OCI-LY7 (cell line): ENCODE measurements around the gene FGFBP3. TPM values are rescaled to one million over a fixed set of nuclear protein-coding genes. Genes with fewer than 3 reads are reported as not detected.

ENCODE experiments used
- Bru-seq: library from RNA; stranded (reverse); fragments of 400-500 nt; gene quantifications from one replicate; lab custom pipeline; 2021; lab: Mats Ljungman, UMichigan
- BruChase-seq, 2 experiments: library from RNA; stranded (reverse); fragments of 400-500 nt; gene quantifications; one replicate each; lab custom pipeline; 2021; lab: Mats Ljungman, UMichigan
- BruUV-seq: library from RNA; stranded (reverse); fragments of 400-500 nt; replicated peaks from 2 replicates; lab custom pipeline; 2021; lab: Mats Ljungman, UMichigan
- CTCF ChIA-PET: fragments of 300-600 bp; sonication (Branson Sonifier 250); formaldehyde crosslinking; loops from one replicate; lab custom pipeline; 2022; ENCODE audit warnings: antibody characterized with exemption; ENCODE audit not compliant: unreplicated experiment; lab: Charles Lee
- POLR2A ChIA-PET: fragments of 300-600 bp; sonication (Branson Sonifier 250); formaldehyde crosslinking; loops from one replicate; lab custom pipeline; 2022; ENCODE audit warnings: antibody characterized with exemption; lab: Charles Lee
- DNase-seq: peaks from one replicate; pipeline ENCODE4 v3.0.0-alpha.2; 2015; ENCODE audit warnings: low spot score
- H2AFZ ChIP-seq: fragments of 200-600 bp; sonication (generic), shearing (Covaris generic); 2 replicates; pipeline ENCODE4 v1.6.1; 2014; ENCODE audit warnings: mild to moderate bottlenecking, antibody characterized with exemption, low read length, moderate library complexity
- H3K27ac ChIP-seq: fragments of 200-600 bp; sonication (generic); 2 replicates; pipeline ENCODE4 v1.5.1; 2014; ENCODE audit warnings: mixed run types, low read depth, mild to moderate bottlenecking, moderate library complexity, low read length, inconsistent platforms; ENCODE audit not compliant: poor library complexity, severe bottlenecking
- H3K36me3 ChIP-seq: fragments of 200-600 bp; sonication (generic); 2 replicates; pipeline ENCODE4 v1.6.1; 2014; ENCODE audit warnings: mild to moderate bottlenecking, antibody characterized with exemption, low read length, moderate library complexity, mixed read lengths; ENCODE audit not compliant: insufficient read depth
- H3K4me1 ChIP-seq: fragments of 200-600 bp; sonication (generic); 2 replicates; pipeline ENCODE4 v1.5.1; 2014; ENCODE audit warnings: mild to moderate bottlenecking, low read length; ENCODE audit not compliant: insufficient read depth, poor library complexity, severe bottlenecking
- H3K4me2 ChIP-seq: fragments of 200-600 bp; sonication (generic); 2 replicates; pipeline ENCODE4 v1.6.1; 2014; ENCODE audit warnings: mild to moderate bottlenecking, low read length
- H3K4me3 ChIP-seq: fragments of 200-600 bp; sonication (generic); 2 replicates; pipeline ENCODE4 v1.5.1; 2014; ENCODE audit warnings: mild to moderate bottlenecking, low read depth, low read length; ENCODE audit not compliant: poor library complexity, severe bottlenecking
- H3K79me2 ChIP-seq: fragments of 200-600 bp; sonication (generic); 2 replicates; pipeline ENCODE4 v1.6.1; 2016; ENCODE audit warnings: low read depth, mild to moderate bottlenecking, low read length, moderate library complexity, mixed read lengths; ENCODE audit not compliant: insufficient read depth
- H3K9me2 ChIP-seq: fragments of 200-600 bp; sonication (generic); 2 replicates; pipeline ENCODE4 v1.6.1; 2016; ENCODE audit warnings: mild to moderate bottlenecking, low read length, mixed read lengths; ENCODE audit not compliant: insufficient read depth
- H3K9me3 ChIP-seq: fragments of 200-600 bp; sonication (generic); 2 replicates; pipeline ENCODE4 v1.6.1; 2014; ENCODE audit warnings: mild to moderate bottlenecking, mixed run types, low read length, mixed read lengths
- H4K20me1 ChIP-seq: fragments of 200-600 bp; sonication (generic); 2 replicates; pipeline ENCODE4 v1.6.1; 2014; ENCODE audit warnings: mild to moderate bottlenecking, antibody characterized with exemption, low read length, moderate library complexity, mixed read lengths; ENCODE audit not compliant: insufficient read depth
- EZH2phosphoT487 ChIP-seq: fragments of 200-600 bp; sonication (generic); IDR thresholded peaks from 2 replicates; pipeline ENCODE4 v1.6.1; 2018; ENCODE audit warnings: low read depth, borderline replicate concordance, mild to moderate bottlenecking, mixed run types, antibody characterized with exemption, low read length, moderate library complexity, mixed read lengths
- intact Hi-C: fragments of 100-400 bp; cut with micrococcal nuclease; formaldehyde crosslinking; loops from one replicate; pipeline ENCODE4 v1.10.0; 2022; ENCODE audit not compliant: unreplicated experiment
- long read RNA-seq: library from polyadenylated mRNA; stranded (forward); transcript quantifications from one replicate; pipeline ENCODE4 v2.0.0, GENCODE V29; 2022
- total RNA-seq, 2 experiments: library from RNA; depleted of rRNA in 1 of 2; stranded (reverse); fragments of >200 nt in 1 of 2; shearing (Covaris generic) in 1 of 2; gene quantifications; 2 replicates each; pipeline ENCODE4 v1.2.3, GENCODE V29; 2014 to 2022
- TF ChIP-seq, protein P1 (sequence below): fragments of 200-600 bp; sonication (generic); conservative IDR thresholded peaks from 2 replicates; pipeline ENCODE4 v1.5.1; 2014; ENCODE audit warnings: mild to moderate bottlenecking, antibody characterized with exemption, low read length, moderate library complexity, mixed read lengths

FGFBP3 gene, protein sequence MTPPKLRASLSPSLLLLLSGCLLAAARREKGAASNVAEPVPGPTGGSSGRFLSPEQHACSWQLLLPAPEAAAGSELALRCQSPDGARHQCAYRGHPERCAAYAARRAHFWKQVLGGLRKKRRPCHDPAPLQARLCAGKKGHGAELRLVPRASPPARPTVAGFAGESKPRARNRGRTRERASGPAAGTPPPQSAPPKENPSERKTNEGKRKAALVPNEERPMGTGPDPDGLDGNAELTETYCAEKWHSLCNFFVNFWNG
- total RNA-seq (2014; rRNA removed; shearing (Covaris generic)) (1.1 and 1.7 TPM in 2 replicates), total RNA-seq (2022) (2.7 and 3.1 TPM in 2 replicates), Bru-seq, nascent RNA (percentile 63 among the genes with signal in this experiment), BruChase-seq, experiment 1, labeled RNA remaining after a 6-hour chase (percentile 51 among the genes with signal in this experiment), BruChase-seq, experiment 2, labeled RNA remaining after a 2-hour chase (percentile 55 among the genes with signal in this experiment)
- long read RNA-seq, partial matches to known transcripts: 0 of 3 reads
- long read RNA-seq, other reads (novel, unspliced or antisense): 3 of 3 reads

DNA sequence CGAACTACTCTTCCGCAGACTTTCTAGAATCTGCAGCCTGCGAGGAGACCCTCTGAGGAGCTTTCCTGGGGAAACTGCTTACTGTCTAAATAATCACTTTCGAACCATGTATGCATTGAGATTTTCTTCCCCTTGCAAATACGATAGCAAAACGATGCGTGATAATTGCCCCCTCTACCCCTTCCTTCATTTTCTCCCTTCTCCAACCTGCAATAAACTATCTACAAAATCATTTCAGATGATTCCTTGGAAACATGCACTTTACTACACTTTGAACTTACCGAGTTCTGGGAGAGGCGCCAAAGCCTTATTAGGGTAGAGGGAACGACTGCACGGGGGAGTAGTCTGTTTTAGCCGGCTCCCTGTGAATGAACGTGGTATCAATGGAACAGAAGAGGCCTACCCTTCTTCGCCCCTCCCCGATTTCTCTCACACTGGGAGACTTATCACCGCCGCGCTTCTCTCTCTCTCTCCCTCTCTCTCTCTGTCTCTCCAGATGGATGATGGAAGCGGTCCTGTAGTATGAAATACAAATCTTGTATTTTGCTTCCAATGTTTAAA, at the start of gene FGFBP3:
Gene FGFBP3 (minus strand): TSS at position 370 of the 561 bp plus-strand sequence. CDS start 517 bp downstream, outside the sequence.
- no peaks in the 10 kb centered on the region for H4K20me1 ChIP-seq
- POLR2A ChIA-PET: interaction anchor here (0.7 to 2.2 kb wide), 3 partner anchors 14 to 28 kb away, joined by 3 to 13 read pairs (median 3); partner anchors contain the start of gene BTAF1
- no peaks in the 10 kb centered on the region for H3K9me2 ChIP-seq
- peaks cover 9% of the 10 kb centered on the region for H3K36me3 ChIP-seq
- TF ChIP-seq EZH2phosphoT487: no peak
- TF ChIP-seq, protein P1, sequence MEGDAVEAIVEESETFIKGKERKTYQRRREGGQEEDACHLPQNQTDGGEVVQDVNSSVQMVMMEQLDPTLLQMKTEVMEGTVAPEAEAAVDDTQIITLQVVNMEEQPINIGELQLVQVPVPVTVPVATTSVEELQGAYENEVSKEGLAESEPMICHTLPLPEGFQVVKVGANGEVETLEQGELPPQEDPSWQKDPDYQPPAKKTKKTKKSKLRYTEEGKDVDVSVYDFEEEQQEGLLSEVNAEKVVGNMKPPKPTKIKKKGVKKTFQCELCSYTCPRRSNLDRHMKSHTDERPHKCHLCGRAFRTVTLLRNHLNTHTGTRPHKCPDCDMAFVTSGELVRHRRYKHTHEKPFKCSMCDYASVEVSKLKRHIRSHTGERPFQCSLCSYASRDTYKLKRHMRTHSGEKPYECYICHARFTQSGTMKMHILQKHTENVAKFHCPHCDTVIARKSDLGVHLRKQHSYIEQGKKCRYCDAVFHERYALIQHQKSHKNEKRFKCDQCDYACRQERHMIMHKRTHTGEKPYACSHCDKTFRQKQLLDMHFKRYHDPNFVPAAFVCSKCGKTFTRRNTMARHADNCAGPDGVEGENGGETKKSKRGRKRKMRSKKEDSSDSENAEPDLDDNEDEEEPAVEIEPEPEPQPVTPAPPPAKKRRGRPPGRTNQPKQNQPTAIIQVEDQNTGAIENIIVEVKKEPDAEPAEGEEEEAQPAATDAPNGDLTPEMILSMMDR: 0 out of 2 replicates have a peak, but pooled peaks have one; percentile 19
- peak within 1 kb of the TSS; percentile 84 for H3K4me3 ChIP-seq
- peak; percentile 16 for DNase-seq
- peaks cover 9% of the 10 kb centered on the region; the same call in 1 of the 2 replicates for H3K79me2 ChIP-seq
- peak within 1 kb of the TSS; percentile 90 for H3K4me2 ChIP-seq
- peaks cover 19% of the 10 kb centered on the region for H3K4me1 ChIP-seq
- BruUV-seq: no TSS peak
- CTCF ChIA-PET: no interaction called here
- intact Hi-C loops: loop anchor here (1.0 to 5.0 kb wide), 4 partner anchors 14 to 610 kb away; partner anchors contain the start of gene BTAF1
- H3K9me3 ChIP-seq: no peaks in the 10 kb centered on the region
- peak within 1 kb of the TSS; percentile 52 for H3K27ac ChIP-seq
- H2AFZ ChIP-seq: peak within 1 kb of the TSS; percentile 91

DNA sequence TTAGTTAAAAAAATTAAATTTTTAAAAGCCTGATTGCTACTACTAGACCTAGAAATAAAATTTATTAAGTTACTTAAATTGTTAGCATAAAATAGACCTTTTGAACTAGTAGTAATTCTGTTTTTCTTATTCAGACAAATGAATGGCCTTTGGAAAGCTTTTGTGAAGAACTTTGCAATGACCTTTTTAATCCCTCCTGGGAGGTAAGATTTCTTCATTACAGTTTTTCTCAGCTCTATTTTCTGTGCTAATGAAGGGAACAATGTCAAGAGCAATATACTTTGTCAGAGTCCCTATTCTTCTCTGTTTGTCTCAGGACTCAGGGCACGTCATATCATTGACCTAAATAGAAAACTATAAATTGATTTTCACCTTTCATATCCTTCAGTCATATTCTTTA, 47.8 kb upstream of the FGFBP3 start:
- CTCF ChIA-PET: no interaction called here
- peaks cover 97% of the 10 kb centered on the region for H3K36me3 ChIP-seq

More for the DNA sequence above, 47.8 kb upstream of the FGFBP3 start:
- no peak for DNase-seq
- intact Hi-C loops: no loop called here
- Histone ChIP-seq H3K27ac (no peak overlapping the region), H3K4me2 (no peak overlapping the region), H3K4me1 (no peaks in the 10 kb centered on the region), H4K20me1 (peaks cover 4% of the 10 kb centered on the region; the same call in 1 of the 2 replicates), H3K4me3 (no peak overlapping the region), H3K79me2 (no peaks in the 10 kb centered on the region), H3K9me3 (no peaks in the 10 kb centered on the region), H2AFZ (no peak overlapping the region), H3K9me2 (no peaks in the 10 kb centered on the region)
- POLR2A ChIA-PET: interaction anchor here (0.5 to 0.7 kb wide), 3 partner anchors 11 to 1387 kb away, joined by 3 read pairs; no protein-coding TSS in a partner anchor
- TF ChIP-seq, protein P1: no peak
- no peak for TF ChIP-seq EZH2phosphoT487
- BruUV-seq: no TSS peak
